HL-60 (cell line): ENCODE measurements around the gene OSBP2.

ENCODE experiments used
- DNase-seq, 2 experiments: peaks; one replicate each; pipeline ENCODE4 v3.0.0-alpha.2; 2010 to 2020; ENCODE audit warnings: low read depth in 1 of 2, low spot score in 1 of 2
- H3K27ac ChIP-seq: fragments of 250-450 bp; sonication (Bioruptor Pico); replicated peaks from 2 replicates; pipeline ENCODE4 v1.5.1; 2020; ENCODE audit warnings: mild to moderate bottlenecking, moderate library complexity
- H3K27me3 ChIP-seq: fragments of 250-450 bp; sonication (Bioruptor Pico); 2 replicates; pipeline ENCODE4 v1.5.1; 2021; ENCODE audit warnings: mild to moderate bottlenecking, moderate library complexity; ENCODE audit not compliant: insufficient read depth, poor library complexity, severe bottlenecking
- H3K4me3 ChIP-seq: replicated peaks from 2 replicates; pipeline ENCODE4 v1.5.1; 2011; ENCODE audit warnings: mild to moderate bottlenecking, control low read depth, low read length; ENCODE audit not compliant: insufficient read depth
- CTCF ChIP-seq: IDR thresholded peaks from one replicate; pipeline ENCODE4 v1.5.1; 2011; ENCODE audit warnings: low read length, control low read depth, inconsistent platforms; ENCODE audit not compliant: insufficient read depth
- GABPA ChIP-seq: IDR thresholded peaks from 2 replicates; pipeline ENCODE4 v1.6.1; 2012; ENCODE audit warnings: low read depth
- POLR2AphosphoS5 ChIP-seq: IDR thresholded peaks from 2 replicates; pipeline ENCODE4 v1.6.1; 2012; ENCODE audit warnings: low read depth
- REST ChIP-seq: IDR thresholded peaks from 2 replicates; pipeline ENCODE4 v1.6.1; 2012; ENCODE audit warnings: low read depth; ENCODE audit not compliant: insufficient replicate concordance
- SPI1 ChIP-seq: IDR thresholded peaks from 2 replicates; pipeline ENCODE4 v1.6.1; 2012; ENCODE audit warnings: low read depth, mild to moderate bottlenecking, borderline replicate concordance

OSBP2 gene

GRCh38 chr22:30717952-30718351, 23.3 kb downstream of the OSBP2 start:
- DNase-seq = no peak
- no peak overlapping the region for H3K4me3 ChIP-seq
- TF ChIP-seq GABPA (no peak), SPI1 (no peak), REST (no peak), CTCF (no peak), POLR2AphosphoS5 (no peak)
- H3K27ac ChIP-seq = no peak overlapping the region
- H3K27me3 ChIP-seq = no peaks in the 10 kb centered on the region

GRCh38 chr22:30718491-30718890, 23.8 kb downstream of the OSBP2 start:
- no peak for DNase-seq
- no peak for TF ChIP-seq GABPA
- no peak for TF ChIP-seq REST
- no peak for TF ChIP-seq CTCF
- TF ChIP-seq POLR2AphosphoS5 = no peak
- no peak for TF ChIP-seq SPI1
- H3K27me3 ChIP-seq = no peaks in the 10 kb centered on the region
- H3K4me3 ChIP-seq = no peak overlapping the region
- H3K27ac ChIP-seq = no peak overlapping the region

GRCh38 chr22:30718938-30719337, 24.3 kb downstream of the OSBP2 start:
- no peak for DNase-seq
- H3K27me3 ChIP-seq = no peaks in the 10 kb centered on the region
- no peak for TF ChIP-seq REST
- no peak for TF ChIP-seq SPI1
- TF ChIP-seq GABPA = no peak
- no peak for TF ChIP-seq CTCF
- no peak for TF ChIP-seq POLR2AphosphoS5
- H3K27ac ChIP-seq = no peak overlapping the region
- no peak overlapping the region for H3K4me3 ChIP-seq
